ENCODE measurements around the gene RBBP8NL.

- TF ChIP-seq CTCF (IDR thresholded peaks at IDR 0.05): no peak
- TF ChIP-seq POLR2A (IDR thresholded peaks at IDR 0.05): no peak
Observed at GRCh38 chr20:62455929-62456328, 28.6 kb upstream of the RBBP8NL start.

Data from tibial nerve (tissue), 3 donors.